HepG2 (cell line): ENCODE data around the gene ICAM3. TPM values are rescaled to one million over a fixed set of nuclear protein-coding genes. Genes with fewer than 3 reads are reported as not detected.

Source experiments
- ATAC-seq: fragments of 200-7000 bp; cut with Tn5 transposase; 3 replicates; pipeline ENCODE4 v1.9.1; 2020; ENCODE audit warnings: mild to moderate bottlenecking, moderate library complexity
- BruUV-seq: library from RNA; stranded (reverse); fragments of 400-500 nt; replicated peaks from 2 replicates; lab custom pipeline; 2021; lab: Mats Ljungman, UMichigan
- CTCF ChIA-PET: fragments of 300-600 bp; formaldehyde crosslinking; extraction: SDS; loops from one replicate; lab custom pipeline; 2021; ENCODE audit warnings: low total read pairs, inconsistent platforms, low intra/inter-chr PET ratio; lab: Yijun Ruan, JAX
- POLR2A ChIA-PET: fragments of 350-600 bp; sonication (Branson Sonifier 250); formaldehyde crosslinking; loops from one replicate; lab custom pipeline; 2020; ENCODE audit warnings: antibody characterized with exemption, inconsistent platforms; lab: Yijun Ruan, JAX
- DNase-seq: peaks from one replicate; pipeline ENCODE4 v3.0.0-alpha.2; 2015; ENCODE audit warnings: low spot score
- FAIRE-seq: peaks from 3 replicates; lab custom pipeline; 2011; peaks lifted over from hg19 to GRCh38; lab: Jason Lieb, UNC
- H2AFZ ChIP-seq: one replicate; pipeline ENCODE4 v1.6.1; 2011; ENCODE audit warnings: low read length, inconsistent platforms
- H3K27ac ChIP-seq: fragments of 300-600 bp; 3 replicates; pipeline ENCODE4 v1.8.0; 2011; ENCODE audit warnings: mixed run types, mild to moderate bottlenecking, mixed read lengths, low read length, inconsistent platforms; ENCODE audit not compliant: insufficient read depth; ENCODE audit errors: extremely low read length
- H3K27me3 ChIP-seq, 2 experiments: fragments of 200-600 bp in 1 of 2; 2 replicates in 1 of 2; 3 replicates in 1 of 2; pipeline versions ENCODE4 v1.6.0 to v1.8.0; 2011; ENCODE audit warnings: low read length in 2 of 2, mild to moderate bottlenecking in 2 of 2, moderate library complexity in 2 of 2, inconsistent platforms in 1 of 2; ENCODE audit not compliant: insufficient read depth in 2 of 2, control insufficient read depth in 1 of 2
- H3K36me3 ChIP-seq, 2 experiments: fragments of 200-600 bp in 1 of 2; replicated peaks in 1 of 2; 2 replicates in 1 of 2; 3 replicates in 1 of 2; pipeline versions ENCODE4 v1.5.1 to v1.8.0; 2011; ENCODE audit warnings: low read length in 2 of 2, inconsistent platforms in 1 of 2; ENCODE audit not compliant: insufficient read depth in 2 of 2, control insufficient read depth in 1 of 2
- H3K4me1 ChIP-seq: 2 replicates; pipeline ENCODE4 v1.5.1; 2012; ENCODE audit warnings: low read length, inconsistent platforms; ENCODE audit not compliant: insufficient read depth
- H3K4me2 ChIP-seq: 2 replicates; pipeline ENCODE4 v1.6.0; 2011; ENCODE audit warnings: low read depth, low read length, inconsistent platforms
- H3K4me3 ChIP-seq, 3 experiments: fragments of 200-600 bp in 1 of 3; sonication (generic), shearing (Covaris generic) in 1 of 3; replicated peaks in 1 of 3; 2 replicates each; pipeline ENCODE4 v1.5.1; 2011 to 2016; ENCODE audit warnings: low read length in 3 of 3, inconsistent platforms in 2 of 3, low read depth in 2 of 3, mild to moderate bottlenecking in 2 of 3, control low read depth in 1 of 3, mixed read lengths in 1 of 3; ENCODE audit not compliant: insufficient read depth in 1 of 3
- H3K79me2 ChIP-seq: one replicate; pipeline ENCODE4 v1.6.1; 2011; ENCODE audit warnings: low read length, inconsistent platforms; ENCODE audit not compliant: insufficient read depth
- H3K9ac ChIP-seq: 2 replicates; pipeline ENCODE4 v1.6.0; 2011; ENCODE audit warnings: mild to moderate bottlenecking, low read depth, low read length, inconsistent platforms; ENCODE audit not compliant: insufficient read depth
- H3K9me3 ChIP-seq: 2 replicates; pipeline ENCODE4 v1.5.1; 2012; ENCODE audit warnings: mild to moderate bottlenecking, low read length
- H4K20me1 ChIP-seq: 2 replicates; pipeline ENCODE4 v1.6.0; 2011; ENCODE audit warnings: inconsistent platforms, mild to moderate bottlenecking, low read length, moderate library complexity; ENCODE audit not compliant: insufficient read depth
- GATAD2A ChIP-seq: IDR thresholded peaks from 2 replicates; pipeline ENCODE4 v1.6.1; 2016
- HDAC1 ChIP-seq: sonication (generic); formaldehyde crosslinking; IDR thresholded peaks from 2 replicates; pipeline ENCODE4 v1.5.1; 2020; ENCODE audit warnings: mild to moderate bottlenecking, missing genetic modification reagents
- PITX1 ChIP-seq: sonication (generic); formaldehyde crosslinking; IDR thresholded peaks from 2 replicates; pipeline ENCODE4 v1.5.1; 2020; ENCODE audit warnings: mild to moderate bottlenecking, missing genetic modification reagents
- ZNF17 ChIP-seq: sonication (generic); formaldehyde crosslinking; IDR thresholded peaks from 2 replicates; pipeline ENCODE4 v1.5.0; 2020; ENCODE audit warnings: mild to moderate bottlenecking, missing genetic modification reagents
- ZNF20 ChIP-seq: sonication (generic); formaldehyde crosslinking; IDR thresholded peaks from 2 replicates; pipeline ENCODE4 v1.4.0; 2020; ENCODE audit warnings: mild to moderate bottlenecking, moderate library complexity, missing genetic modification reagents
- ZNF484 ChIP-seq: sonication (generic); formaldehyde crosslinking; IDR thresholded peaks from 2 replicates; pipeline ENCODE4 v1.5.1; 2020; ENCODE audit warnings: mild to moderate bottlenecking, low read depth, missing genetic modification reagents, borderline replicate concordance
- ZNF776 ChIP-seq: sonication (generic); formaldehyde crosslinking; IDR thresholded peaks from 2 replicates; pipeline ENCODE4 v1.4.0; 2020; ENCODE audit warnings: mild to moderate bottlenecking, missing genetic modification reagents
- ZSCAN22 ChIP-seq: sonication (generic); formaldehyde crosslinking; IDR thresholded peaks from 2 replicates; pipeline ENCODE4 v1.4.0; 2020; ENCODE audit warnings: mild to moderate bottlenecking, missing genetic modification reagents
- WGBS: methylation state at CpG from one replicate; pipeline ENCODE4 v1.1.6; 2017; ENCODE audit warnings: low lambda C conversion rate; 5-methylcytosine and 5-hydroxymethylcytosine counted together
- in situ Hi-C: cut with HindIII; loops from 2 replicates; pipeline ENCODE4 v1.10.0; 2017; ENCODE audit warnings: low pct_unique_long_range_greater_than_20kb; ENCODE audit not compliant: extremely low pct_ligation_motif_present
- intact Hi-C: fragments of 100-400 bp; cut with micrococcal nuclease; formaldehyde crosslinking; loops from one replicate; pipeline ENCODE4 v1.10.0; 2022; ENCODE audit not compliant: unreplicated experiment
- polyA plus RNA-seq, 8 experiments: library from polyadenylated mRNA; depleted of rRNA in 3 of 8; stranded (reverse) in 7 of 8; unstranded in 1 of 8; fragments of >200 nt; fragmentation: Illumina TruSeq in 4 of 8; extraction: Trizol in 4 of 8; gene quantifications; 2 replicates each; pipeline versions ENCODE4 v1.2.1 to v1.2.3, GENCODE V29; 2011 to 2016; ENCODE audit warnings: low read depth in 4 of 8, missing spikeins in 1 of 8, mixed read lengths in 1 of 8; ENCODE audit not compliant: insufficient read depth in 1 of 8
- total RNA-seq, 5 experiments: library from RNA; depleted of rRNA; stranded (reverse); fragments of >200 nt; fragmentation: Illumina TruSeq; extraction: Trizol; gene quantifications; 2 replicates each; pipeline ENCODE4 v1.2.3, GENCODE V29; 2016; ENCODE audit warnings: low read depth in 1 of 5
- TF ChIP-seq, protein P1 (sequence below): IDR thresholded peaks from 2 replicates; pipeline ENCODE4 v1.6.1; 2012; ENCODE audit warnings: low read length, improper control_type of control experiment
- TF ChIP-seq, protein P2 (sequence below): sonication (generic); formaldehyde crosslinking; IDR thresholded peaks from 2 replicates; pipeline ENCODE4 v1.8.0; 2022; ENCODE audit warnings: mild to moderate bottlenecking, missing genetic modification reagents; ENCODE audit not compliant: insufficient replicate concordance
- TF ChIP-seq, protein P3 (sequence below): sonication (generic); formaldehyde crosslinking; IDR thresholded peaks from 2 replicates; pipeline ENCODE4 v1.4.0; 2020; ENCODE audit warnings: missing genetic modification reagents, borderline replicate concordance
- TF ChIP-seq, protein P4 (sequence below): sonication (generic); formaldehyde crosslinking; IDR thresholded peaks from 2 replicates; pipeline ENCODE4 v1.4.0; 2020; ENCODE audit warnings: low read depth, missing genetic modification reagents

The ICAM3 gene
- total and polyA plus RNA-seq, 2 of the 13 experiments (the other 11 are each of a cell fraction or from before 2014, with no cell fraction given) = 14.1 to 21.0 TPM

DNA sequence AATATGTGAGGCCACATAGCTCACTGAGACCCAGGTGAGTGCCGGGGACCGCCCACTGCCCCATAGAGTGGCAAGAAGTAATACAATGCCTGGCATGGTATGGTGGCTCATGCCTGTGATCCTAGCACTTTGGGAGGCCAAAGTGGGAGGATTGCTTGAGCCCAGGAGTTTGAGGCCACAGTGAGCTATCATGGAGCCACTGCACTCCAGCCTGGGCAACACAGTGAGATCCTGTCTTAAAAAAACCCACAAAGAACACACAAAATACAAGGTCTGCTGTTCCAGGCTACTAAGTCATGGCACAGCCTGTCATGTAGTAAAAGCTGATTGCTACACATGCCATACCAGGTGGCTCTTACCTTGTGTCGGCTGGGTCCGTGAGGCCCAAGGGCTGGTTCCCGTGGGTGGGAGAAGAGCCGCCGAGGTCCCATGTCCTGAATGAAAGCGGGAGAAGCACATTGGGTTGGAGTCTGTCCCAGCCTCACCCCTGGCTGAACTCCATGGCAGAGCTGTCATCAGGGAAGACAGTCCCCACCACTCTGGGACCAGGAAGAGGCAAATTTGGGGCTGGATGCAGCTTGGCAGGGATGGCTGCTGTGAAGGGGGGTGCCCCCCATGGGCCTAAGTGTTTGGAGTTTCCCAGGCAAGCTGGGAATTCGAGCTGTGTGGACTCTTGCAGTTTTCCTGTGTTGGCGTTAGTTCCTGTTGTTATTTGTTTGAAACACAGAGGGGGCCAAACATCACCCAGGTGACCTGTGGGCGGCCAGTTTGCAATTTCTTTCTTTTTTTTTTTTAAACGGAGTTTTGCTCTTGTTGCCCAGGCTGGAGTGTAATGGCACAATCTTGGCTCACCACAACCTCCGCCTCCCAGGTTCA lies 20.4 kb downstream of the ICAM3 start:
- ATAC-seq = no peak
- no TSS peak for BruUV-seq
- H3K27me3 ChIP-seq = no peaks in the 10 kb centered on the region; a peak in 1 of 5 replicates
- POLR2A ChIA-PET = interaction anchor here (5.1 kb wide), 1 partner anchor 15 kb away, joined by 24 read pairs; the partner anchor contains the start of gene RAVER1
- H3K4me1 ChIP-seq = peaks cover 17% of the 10 kb centered on the region
- in situ Hi-C loops = no loop called here
- no peak overlapping the region for H3K9ac ChIP-seq
- H3K79me2 ChIP-seq = peaks cover 5% of the 10 kb centered on the region
- intact Hi-C loops = no loop called here
- no peak overlapping the region for H3K4me3 ChIP-seq
- 93% methylated on average over 13 of the region's 13 CpGs for WGBS
- no peaks in the 10 kb centered on the region; the same call in 1 of the 2 replicates for H4K20me1 ChIP-seq
- peaks cover 29 to 61% of the 10 kb centered on the region in 2 experiments for H3K36me3 ChIP-seq
- no peak overlapping the region for H2AFZ ChIP-seq
- DNase-seq = no peak
- no peak overlapping the region for H3K27ac ChIP-seq
- H3K4me2 ChIP-seq = no peak overlapping the region
- CTCF ChIA-PET = no interaction called here
- FAIRE-seq = no peak
- no peaks in the 10 kb centered on the region for H3K9me3 ChIP-seq
- TF ChIP-seq ZNF20 (CRISPR knock-in tag) = no peak
- TF ChIP-seq PITX1 (CRISPR knock-in tag) = no peak
- TF ChIP-seq, protein P1, sequence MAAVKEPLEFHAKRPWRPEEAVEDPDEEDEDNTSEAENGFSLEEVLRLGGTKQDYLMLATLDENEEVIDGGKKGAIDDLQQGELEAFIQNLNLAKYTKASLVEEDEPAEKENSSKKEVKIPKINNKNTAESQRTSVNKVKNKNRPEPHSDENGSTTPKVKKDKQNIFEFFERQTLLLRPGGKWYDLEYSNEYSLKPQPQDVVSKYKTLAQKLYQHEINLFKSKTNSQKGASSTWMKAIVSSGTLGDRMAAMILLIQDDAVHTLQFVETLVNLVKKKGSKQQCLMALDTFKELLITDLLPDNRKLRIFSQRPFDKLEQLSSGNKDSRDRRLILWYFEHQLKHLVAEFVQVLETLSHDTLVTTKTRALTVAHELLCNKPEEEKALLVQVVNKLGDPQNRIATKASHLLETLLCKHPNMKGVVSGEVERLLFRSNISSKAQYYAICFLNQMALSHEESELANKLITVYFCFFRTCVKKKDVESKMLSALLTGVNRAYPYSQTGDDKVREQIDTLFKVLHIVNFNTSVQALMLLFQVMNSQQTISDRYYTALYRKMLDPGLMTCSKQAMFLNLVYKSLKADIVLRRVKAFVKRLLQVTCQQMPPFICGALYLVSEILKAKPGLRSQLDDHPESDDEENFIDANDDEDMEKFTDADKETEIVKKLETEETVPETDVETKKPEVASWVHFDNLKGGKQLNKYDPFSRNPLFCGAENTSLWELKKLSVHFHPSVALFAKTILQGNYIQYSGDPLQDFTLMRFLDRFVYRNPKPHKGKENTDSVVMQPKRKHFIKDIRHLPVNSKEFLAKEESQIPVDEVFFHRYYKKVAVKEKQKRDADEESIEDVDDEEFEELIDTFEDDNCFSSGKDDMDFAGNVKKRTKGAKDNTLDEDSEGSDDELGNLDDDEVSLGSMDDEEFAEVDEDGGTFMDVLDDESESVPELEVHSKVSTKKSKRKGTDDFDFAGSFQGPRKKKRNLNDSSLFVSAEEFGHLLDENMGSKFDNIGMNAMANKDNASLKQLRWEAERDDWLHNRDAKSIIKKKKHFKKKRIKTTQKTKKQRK = no peak
- no peak for TF ChIP-seq GATAD2A (CRISPR knock-in tag)
- TF ChIP-seq, protein P2, sequence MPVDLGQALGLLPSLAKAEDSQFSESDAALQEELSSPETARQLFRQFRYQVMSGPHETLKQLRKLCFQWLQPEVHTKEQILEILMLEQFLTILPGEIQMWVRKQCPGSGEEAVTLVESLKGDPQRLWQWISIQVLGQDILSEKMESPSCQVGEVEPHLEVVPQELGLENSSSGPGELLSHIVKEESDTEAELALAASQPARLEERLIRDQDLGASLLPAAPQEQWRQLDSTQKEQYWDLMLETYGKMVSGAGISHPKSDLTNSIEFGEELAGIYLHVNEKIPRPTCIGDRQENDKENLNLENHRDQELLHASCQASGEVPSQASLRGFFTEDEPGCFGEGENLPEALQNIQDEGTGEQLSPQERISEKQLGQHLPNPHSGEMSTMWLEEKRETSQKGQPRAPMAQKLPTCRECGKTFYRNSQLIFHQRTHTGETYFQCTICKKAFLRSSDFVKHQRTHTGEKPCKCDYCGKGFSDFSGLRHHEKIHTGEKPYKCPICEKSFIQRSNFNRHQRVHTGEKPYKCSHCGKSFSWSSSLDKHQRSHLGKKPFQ = no peak
- TF ChIP-seq ZNF17 (CRISPR knock-in tag) = no peak
- TF ChIP-seq ZNF484 (CRISPR knock-in tag) = no peak
- TF ChIP-seq, protein P3, sequence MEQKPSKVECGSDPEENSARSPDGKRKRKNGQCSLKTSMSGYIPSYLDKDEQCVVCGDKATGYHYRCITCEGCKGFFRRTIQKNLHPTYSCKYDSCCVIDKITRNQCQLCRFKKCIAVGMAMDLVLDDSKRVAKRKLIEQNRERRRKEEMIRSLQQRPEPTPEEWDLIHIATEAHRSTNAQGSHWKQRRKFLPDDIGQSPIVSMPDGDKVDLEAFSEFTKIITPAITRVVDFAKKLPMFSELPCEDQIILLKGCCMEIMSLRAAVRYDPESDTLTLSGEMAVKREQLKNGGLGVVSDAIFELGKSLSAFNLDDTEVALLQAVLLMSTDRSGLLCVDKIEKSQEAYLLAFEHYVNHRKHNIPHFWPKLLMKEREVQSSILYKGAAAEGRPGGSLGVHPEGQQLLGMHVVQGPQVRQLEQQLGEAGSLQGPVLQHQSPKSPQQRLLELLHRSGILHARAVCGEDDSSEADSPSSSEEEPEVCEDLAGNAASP (CRISPR knock-in tag) = no peak
- TF ChIP-seq, protein P4, sequence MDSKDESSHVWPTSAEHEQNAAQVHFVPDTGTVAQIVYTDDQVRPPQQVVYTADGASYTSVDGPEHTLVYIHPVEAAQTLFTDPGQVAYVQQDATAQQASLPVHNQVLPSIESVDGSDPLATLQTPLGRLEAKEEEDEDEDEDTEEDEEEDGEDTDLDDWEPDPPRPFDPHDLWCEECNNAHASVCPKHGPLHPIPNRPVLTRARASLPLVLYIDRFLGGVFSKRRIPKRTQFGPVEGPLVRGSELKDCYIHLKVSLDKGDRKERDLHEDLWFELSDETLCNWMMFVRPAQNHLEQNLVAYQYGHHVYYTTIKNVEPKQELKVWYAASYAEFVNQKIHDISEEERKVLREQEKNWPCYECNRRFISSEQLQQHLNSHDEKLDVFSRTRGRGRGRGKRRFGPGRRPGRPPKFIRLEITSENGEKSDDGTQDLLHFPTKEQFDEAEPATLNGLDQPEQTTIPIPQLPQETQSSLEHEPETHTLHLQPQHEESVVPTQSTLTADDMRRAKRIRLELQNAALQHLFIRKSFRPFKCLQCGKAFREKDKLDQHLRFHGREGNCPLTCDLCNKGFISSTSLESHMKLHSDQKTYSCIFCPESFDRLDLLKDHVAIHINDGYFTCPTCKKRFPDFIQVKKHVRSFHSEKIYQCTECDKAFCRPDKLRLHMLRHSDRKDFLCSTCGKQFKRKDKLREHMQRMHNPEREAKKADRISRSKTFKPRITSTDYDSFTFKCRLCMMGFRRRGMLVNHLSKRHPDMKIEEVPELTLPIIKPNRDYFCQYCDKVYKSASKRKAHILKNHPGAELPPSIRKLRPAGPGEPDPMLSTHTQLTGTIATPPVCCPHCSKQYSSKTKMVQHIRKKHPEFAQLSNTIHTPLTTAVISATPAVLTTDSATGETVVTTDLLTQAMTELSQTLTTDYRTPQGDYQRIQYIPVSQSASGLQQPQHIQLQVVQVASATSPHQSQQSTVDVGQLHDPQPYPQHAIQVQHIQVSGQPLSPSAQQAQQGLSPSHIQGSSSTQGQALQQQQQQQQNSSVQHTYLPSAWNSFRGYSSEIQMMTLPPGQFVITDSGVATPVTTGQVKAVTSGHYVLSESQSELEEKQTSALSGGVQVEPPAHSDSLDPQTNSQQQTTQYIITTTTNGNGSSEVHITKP = no peak
- no peak for TF ChIP-seq ZSCAN22 (CRISPR knock-in tag)
- no peak for TF ChIP-seq ZNF776 (CRISPR knock-in tag)
- no peak for TF ChIP-seq HDAC1 (CRISPR knock-in tag)
